HG03108 (cell line): ENCODE results near the gene MINDY3.
"Not testable (repeated sequence)": the region's sequence is repeated elsewhere in the genome, so short reads cannot be mapped to it uniquely, and the experiment has no call there.

ENCODE experiments used
- ATAC-seq: cut with Tn5 transposase; IDR thresholded peaks from one replicate; pipeline ENCODE4 v1.9.1; 2021; ENCODE audit warnings: moderate library complexity; ENCODE audit not compliant: unreplicated experiment

The MINDY3 gene

GRCh38 chr10:15857107-15857575 is 3.2 kb downstream of the MINDY3 start:
- no peak for ATAC-seq

DNA sequence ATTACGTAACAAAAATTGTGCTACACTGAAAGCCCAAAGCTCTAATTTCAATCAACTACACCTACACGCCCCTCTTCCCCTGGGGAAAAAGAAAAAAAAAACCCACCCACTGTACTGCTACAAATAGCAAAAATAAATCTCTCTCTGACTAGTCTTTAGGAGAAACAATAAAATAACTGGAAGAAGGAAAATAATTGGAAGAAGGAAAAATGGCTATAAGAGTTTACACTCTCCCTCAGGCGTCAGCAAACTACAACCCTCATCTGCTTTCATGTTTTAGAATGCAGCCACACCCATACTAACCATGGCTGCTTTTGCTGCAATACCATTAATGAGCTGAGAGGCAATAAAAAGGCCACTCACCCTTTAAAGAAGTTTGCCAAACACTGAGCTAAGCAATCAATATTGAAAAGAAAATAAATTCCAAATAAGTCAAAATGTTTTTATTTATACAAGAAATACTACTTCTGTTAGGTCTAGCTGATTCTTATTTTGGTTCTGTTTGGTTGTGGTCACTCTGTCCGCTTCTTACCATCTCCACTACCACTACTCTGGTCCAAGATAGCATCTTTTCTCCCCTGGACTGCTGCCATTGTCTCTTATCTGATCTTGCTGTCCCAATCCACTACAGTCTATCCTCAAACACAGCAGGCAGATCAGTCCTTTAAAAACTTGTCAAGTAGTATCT is 3.8 kb downstream of the MINDY3 start:
- ATAC-seq, result no peak

GRCh38 chr10:15853800-15854199 is 6.5 kb downstream of the MINDY3 start:
- ATAC-seq, result no peak

DNA sequence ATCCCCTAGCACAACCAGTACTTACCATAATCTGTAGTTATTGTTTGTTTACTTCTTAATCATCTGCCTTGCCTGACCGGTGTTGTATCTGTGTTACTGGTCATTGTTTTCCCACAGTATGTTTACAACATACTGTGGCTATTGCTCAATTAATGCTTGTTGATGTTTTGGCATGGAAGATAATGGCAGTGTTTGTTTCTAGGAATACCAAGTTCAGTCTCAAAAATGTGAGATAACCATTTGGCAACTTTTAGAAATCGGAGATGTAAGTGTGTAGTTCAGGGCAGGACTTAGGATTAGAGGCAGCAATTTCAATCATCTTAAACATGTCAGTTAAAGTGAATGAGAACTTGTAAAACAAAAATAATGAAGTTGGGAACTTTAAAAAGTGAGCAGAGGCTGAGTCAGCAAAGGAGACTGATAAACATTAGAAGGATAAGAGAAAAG is 8.2 kb downstream of the MINDY3 start:
- no peak for ATAC-seq

DNA sequence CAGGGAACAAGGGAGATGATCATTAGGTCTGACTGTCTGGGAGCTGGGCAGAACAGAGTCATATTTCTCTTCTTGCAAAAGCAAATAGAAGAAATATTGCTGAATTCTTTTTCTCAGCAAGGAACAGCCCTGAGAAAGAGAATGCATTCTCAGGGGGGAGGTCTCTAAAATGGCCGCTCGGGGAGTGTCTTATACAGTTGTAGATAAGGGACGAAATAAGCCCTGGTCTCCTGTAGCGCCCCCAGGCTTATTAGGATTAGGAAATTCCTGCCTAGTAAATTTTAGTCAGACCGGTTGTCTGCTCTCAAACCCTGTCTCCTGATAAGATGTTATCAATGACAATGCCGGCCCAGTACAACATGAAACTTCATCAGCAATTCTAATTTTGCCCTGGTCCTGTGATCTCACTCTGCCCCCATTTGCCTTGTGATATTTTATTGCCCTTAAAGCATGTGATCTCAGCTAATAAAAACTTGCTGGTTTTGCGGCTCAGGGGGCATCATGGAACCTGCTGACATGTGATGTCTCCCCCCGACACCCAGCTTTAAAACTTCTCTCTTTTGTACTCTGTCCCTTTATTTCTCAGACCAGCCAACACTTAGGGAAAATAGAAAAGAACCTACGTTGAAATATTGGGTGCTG is 9.8 kb downstream of the MINDY3 start:
- ATAC-seq, result not testable (repeated sequence)

GRCh38 chr10:15849316-15849715 is 11.0 kb downstream of the MINDY3 start:
- no peak for ATAC-seq

DNA sequence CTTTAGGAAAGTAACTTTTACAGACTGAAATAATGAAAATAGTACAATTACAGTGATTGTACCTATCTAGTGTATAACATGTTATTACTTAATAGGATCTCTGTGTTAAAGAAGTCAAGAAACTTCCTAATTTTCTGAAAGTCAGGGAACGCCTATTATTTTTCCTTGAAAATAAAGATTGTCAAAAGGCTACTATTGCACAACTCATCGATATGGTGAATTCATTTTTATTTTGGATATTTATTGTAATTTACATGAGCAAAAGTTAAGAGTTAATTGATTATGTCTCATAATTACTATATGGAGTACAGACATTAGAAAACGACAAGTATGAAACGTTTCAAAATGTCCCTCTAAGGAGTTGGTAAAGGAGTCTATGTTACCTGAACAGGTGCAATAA is 12.8 kb downstream of the MINDY3 start:
- no peak for ATAC-seq

- no peak for ATAC-seq
Measured at GRCh38 chr10:15844517-15844916, 15.8 kb downstream of the MINDY3 start.

GRCh38 chr10:15843695-15844094 is 16.6 kb downstream of the MINDY3 start:
- ATAC-seq, result no peak

DNA sequence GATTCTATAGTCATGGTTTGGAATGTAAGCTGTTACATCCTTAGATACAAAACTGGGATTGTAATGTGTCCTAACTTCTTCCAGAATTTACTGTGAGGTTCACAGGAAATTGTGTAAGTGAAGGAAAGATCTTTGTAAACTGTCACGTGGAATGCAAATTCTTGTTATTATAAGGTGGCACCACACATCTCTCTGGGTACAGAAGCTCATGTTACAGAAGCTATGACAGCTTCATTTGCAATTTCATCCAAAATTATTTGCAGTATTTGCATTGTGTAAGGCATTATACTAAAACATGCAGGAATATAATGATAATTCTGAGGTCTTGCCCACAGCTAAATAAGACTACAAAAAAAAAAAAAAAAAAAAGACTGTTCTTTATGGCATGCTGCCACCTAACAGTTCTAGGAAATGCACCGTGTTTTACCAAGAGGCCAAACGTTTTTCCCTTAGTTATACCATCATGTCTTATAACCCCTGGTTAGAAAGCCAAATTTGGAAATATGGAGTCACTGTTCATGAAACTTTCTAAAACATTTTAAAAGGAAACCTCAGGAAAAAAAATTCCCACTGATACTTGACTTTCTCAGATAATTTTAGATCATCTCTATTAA is 17.6 kb downstream of the MINDY3 start:
- no peak for ATAC-seq

GRCh38 chr10:15841696-15842095 is 18.6 kb downstream of the MINDY3 start:
- no peak for ATAC-seq

GRCh38 chr10:15836807-15837206 is 23.5 kb downstream of the MINDY3 start:
- no peak for ATAC-seq

DNA sequence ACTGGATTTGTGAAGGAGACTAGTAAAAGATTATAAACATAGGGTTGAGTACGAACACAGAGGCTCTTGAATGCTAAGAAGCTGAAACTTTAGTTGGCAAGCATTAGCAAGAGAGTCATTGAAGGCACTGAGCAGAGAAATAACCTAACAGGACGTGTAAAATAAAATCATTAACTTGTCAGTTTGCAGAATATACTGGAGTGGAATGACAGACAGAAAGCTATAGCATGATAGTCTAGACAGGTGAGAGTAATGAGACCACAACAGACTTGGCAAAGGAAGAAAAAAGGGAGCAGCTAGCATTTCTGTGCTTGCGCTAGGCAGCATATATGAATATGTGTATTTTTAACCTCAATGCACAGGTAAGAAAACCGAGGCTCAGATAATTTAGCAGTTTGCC is 30.8 kb downstream of the MINDY3 start:
- no peak for ATAC-seq

- no peak for ATAC-seq
Measured at GRCh38 chr10:15824498-15824897, 35.8 kb downstream of the MINDY3 start.

- no peak for ATAC-seq
Measured at GRCh38 chr10:15822131-15822530, 38.2 kb downstream of the MINDY3 start.

GRCh38 chr10:15821046-15821683 is 39.1 kb downstream of the MINDY3 start:
- ATAC-seq, result no peak

GRCh38 chr10:15817409-15818046 is 42.8 kb downstream of the MINDY3 start:
- no peak for ATAC-seq

- ATAC-seq, result no peak
Measured at GRCh38 chr10:15815242-15815885, 44.9 kb downstream of the MINDY3 start.

GRCh38 chr10:15814565-15814964 is 45.7 kb downstream of the MINDY3 start:
- ATAC-seq, result no peak

DNA sequence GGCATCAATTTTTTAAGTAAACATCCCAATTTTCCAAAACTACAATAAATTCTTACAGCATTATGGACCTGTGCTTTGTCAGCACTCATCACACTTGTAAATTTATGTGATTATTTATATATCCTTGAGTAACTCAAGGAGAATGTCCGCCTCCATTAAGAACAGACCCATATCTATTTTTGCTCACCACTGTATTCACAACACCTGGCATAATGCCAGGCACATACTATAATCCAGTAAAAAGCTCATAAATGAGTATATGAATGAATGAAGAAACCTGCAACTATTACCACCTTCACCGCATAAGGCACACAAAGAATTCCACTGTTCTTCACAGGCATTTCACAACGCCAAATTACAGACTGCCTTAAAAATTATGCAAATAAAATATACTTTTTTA is 46.9 kb downstream of the MINDY3 start:
- ATAC-seq, result no peak

- ATAC-seq, result no peak
Measured at GRCh38 chr10:15809450-15809849, 50.9 kb downstream of the MINDY3 start.
